ENCODE results near the gene RPH3AL.

Gene RPH3AL

GRCh38 chr17:269616-270514 lies 82.7 kb downstream of the RPH3AL start:
- H3K9ac ChIP-seq (ENCODE audit: low read depth, low read length, poor library complexity) = peak overlapping the region; percentile 60
- H3K36me3 ChIP-seq (replicated peaks in 1 of 2; ENCODE audit: control insufficient read depth in 2 of 2, insufficient read depth in 2 of 2, low read length in 2 of 2) = no peaks in the 10 kb centered on the region
- H2BK5ac ChIP-seq (ENCODE audit: low read length) = peak overlapping the region; percentile 29
- H3K23ac ChIP-seq (ENCODE audit: low read depth, low read length, poor library complexity) = peak overlapping the region; percentile 43
- H2BK120ac ChIP-seq (ENCODE audit: low read depth, low read length) = no peak overlapping the region
- peaks cover 5 to 10% of the 10 kb centered on the region in 2 donors for H3K4me1 ChIP-seq (ENCODE audit: control insufficient read depth in 2 of 2, insufficient read depth in 1 of 2, low read depth in 1 of 2, low read length in 2 of 2)
- H4K91ac ChIP-seq (ENCODE audit: low read depth, low read length, poor library complexity) = peak overlapping the region; percentile 53
- H3K4ac ChIP-seq (ENCODE audit: low read length) = peak overlapping the region; percentile 66
- H3K14ac ChIP-seq (ENCODE audit: low read length) = peak overlapping the region; percentile 94
- H3K4me3 ChIP-seq (ENCODE audit: low read length in 2 of 2) = no peak overlapping the region
- peak overlapping the region; percentile 84 for H2BK12ac ChIP-seq (ENCODE audit: low read length)
- H3K18ac ChIP-seq (ENCODE audit: low read length) = peak overlapping the region; percentile 38
- WGBS, 2 donors (ENCODE audit: extremely low coverage in 2 of 2, insufficient read length in 2 of 2, insufficient replicate concordance in 1 of 2) = no CpG with 5 or more reads among the region's 27 CpGs
- H2AFZ ChIP-seq (ENCODE audit: low read length) = no peak overlapping the region
- peaks cover 3% of the 10 kb centered on the region for H3K79me1 ChIP-seq (ENCODE audit: low read depth, low read length)
- no peaks in the 10 kb centered on the region for H3K9me3 ChIP-seq (replicated peaks in 1 of 2; ENCODE audit: control insufficient read depth in 2 of 2, insufficient read depth in 1 of 2, low read depth in 1 of 2, low read length in 2 of 2)
- no peak overlapping the region for H3K4me2 ChIP-seq (ENCODE audit: insufficient read depth, low read length, poor library complexity, severe bottlenecking)
- no peak overlapping the region for H4K8ac ChIP-seq (ENCODE audit: low read depth, low read length)
- peaks cover 0 to 3% (median 0%) of the 10 kb centered on the region in 3 experiments for H3K27me3 ChIP-seq (ENCODE audit: control insufficient read depth in 3 of 3, insufficient read depth in 3 of 3, low read depth in 1 of 3, low read length in 3 of 3)
- DNase-seq (ENCODE audit: low spot score) = no peak
- peak overlapping the region; percentile 89 for H2BK15ac ChIP-seq (ENCODE audit: low read length)
- peak overlapping the region; percentile 97 for H2AK5ac ChIP-seq (ENCODE audit: low read depth, low read length)
- H3K27ac ChIP-seq (replicated peaks; ENCODE audit: low read length) = no peak overlapping the region

GRCh38 chr17:266701-267667 lies 85.6 kb downstream of the RPH3AL start:
- no CpG with 5 or more reads among the region's 31 CpGs for WGBS, 2 donors (ENCODE audit: extremely low coverage in 2 of 2, insufficient read length in 2 of 2, insufficient replicate concordance in 1 of 2)
- peak; percentile 53 for DNase-seq (ENCODE audit: low spot score)
- H3K4me2 ChIP-seq (ENCODE audit: insufficient read depth, low read length, poor library complexity, severe bottlenecking) = no peak overlapping the region
- H2AK5ac ChIP-seq (ENCODE audit: low read depth, low read length) = no peak overlapping the region
- H3K18ac ChIP-seq (ENCODE audit: low read length) = peak overlapping the region; percentile 88
- peak overlapping the region; percentile 55 for H2BK5ac ChIP-seq (ENCODE audit: low read length)
- H2BK120ac ChIP-seq (ENCODE audit: low read depth, low read length) = no peak overlapping the region
- no peak overlapping the region for H2BK15ac ChIP-seq (ENCODE audit: low read length)
- H4K8ac ChIP-seq (ENCODE audit: low read depth, low read length) = no peak overlapping the region
- H2BK12ac ChIP-seq (ENCODE audit: low read length) = peak overlapping the region; percentile 43
- H2AFZ ChIP-seq (ENCODE audit: low read length) = peak overlapping the region; percentile 60
- no peak overlapping the region for H3K4me3 ChIP-seq (ENCODE audit: low read length in 2 of 2)
- peaks cover 3% of the 10 kb centered on the region for H3K79me1 ChIP-seq (ENCODE audit: low read depth, low read length)
- H3K4ac ChIP-seq (ENCODE audit: low read length) = peak overlapping the region; percentile 97
- H4K91ac ChIP-seq (ENCODE audit: low read depth, low read length, poor library complexity) = no peak overlapping the region
- no peak overlapping the region for H3K14ac ChIP-seq (ENCODE audit: low read length)
- H3K4me1 ChIP-seq (ENCODE audit: control insufficient read depth in 2 of 2, insufficient read depth in 1 of 2, low read depth in 1 of 2, low read length in 2 of 2) = peaks cover 5 to 10% of the 10 kb centered on the region in 2 donors
- peaks cover 3 to 16% of the 10 kb centered on the region in 2 donors for H3K9me3 ChIP-seq (replicated peaks in 1 of 2; ENCODE audit: control insufficient read depth in 2 of 2, insufficient read depth in 1 of 2, low read depth in 1 of 2, low read length in 2 of 2)
- no peak overlapping the region for H3K23ac ChIP-seq (ENCODE audit: low read depth, low read length, poor library complexity)
- peaks cover 0 to 3% (median 0%) of the 10 kb centered on the region in 3 experiments for H3K27me3 ChIP-seq (ENCODE audit: control insufficient read depth in 3 of 3, insufficient read depth in 3 of 3, low read depth in 1 of 3, low read length in 3 of 3)
- H3K36me3 ChIP-seq (replicated peaks in 1 of 2; ENCODE audit: control insufficient read depth in 2 of 2, insufficient read depth in 2 of 2, low read length in 2 of 2) = no peaks in the 10 kb centered on the region
- H3K9ac ChIP-seq (ENCODE audit: low read depth, low read length, poor library complexity) = no peak overlapping the region
- peak overlapping the region; percentile 39 for H3K27ac ChIP-seq (replicated peaks; ENCODE audit: low read length)

GRCh38 chr17:266219-266618 lies 86.4 kb downstream of the RPH3AL start:
- Histone ChIP-seq H4K91ac (ENCODE audit: low read depth, low read length, poor library complexity) (no peak overlapping the region), H3K4me2 (ENCODE audit: insufficient read depth, low read length, poor library complexity, severe bottlenecking) (no peak overlapping the region), H3K9me3 (replicated peaks in 1 of 2; ENCODE audit: control insufficient read depth in 2 of 2, insufficient read depth in 1 of 2, low read depth in 1 of 2, low read length in 2 of 2) (peaks cover 4 to 18% of the 10 kb centered on the region in 2 donors), H3K4me3 (ENCODE audit: low read length in 2 of 2) (no peak overlapping the region), H2BK5ac (ENCODE audit: low read length) (peak overlapping the region; percentile 32), H3K4ac (ENCODE audit: low read length) (no peak overlapping the region), H3K14ac (ENCODE audit: low read length) (peak overlapping the region; percentile 78), H2AK5ac (ENCODE audit: low read depth, low read length) (peak overlapping the region; percentile 31), H2BK15ac (ENCODE audit: low read length) (peak overlapping the region; percentile 20), H2BK12ac (ENCODE audit: low read length) (no peak overlapping the region), H2BK120ac (ENCODE audit: low read depth, low read length) (no peak overlapping the region), H3K9ac (ENCODE audit: low read depth, low read length, poor library complexity) (no peak overlapping the region), H3K27me3 (ENCODE audit: control insufficient read depth in 3 of 3, insufficient read depth in 3 of 3, low read depth in 1 of 3, low read length in 3 of 3) (peaks cover 0 to 3% (median 0%) of the 10 kb centered on the region in 3 experiments), H4K8ac (ENCODE audit: low read depth, low read length) (no peak overlapping the region), H3K4me1 (ENCODE audit: control insufficient read depth in 2 of 2, insufficient read depth in 1 of 2, low read depth in 1 of 2, low read length in 2 of 2) (peaks cover 5 to 10% of the 10 kb centered on the region in 2 donors), H2AFZ (ENCODE audit: low read length) (no peak overlapping the region), H3K27ac (replicated peaks; ENCODE audit: low read length) (no peak overlapping the region), H3K18ac (ENCODE audit: low read length) (no peak overlapping the region), H3K23ac (ENCODE audit: low read depth, low read length, poor library complexity) (no peak overlapping the region), H3K79me1 (ENCODE audit: low read depth, low read length) (peaks cover 3% of the 10 kb centered on the region), H3K36me3 (replicated peaks in 1 of 2; ENCODE audit: control insufficient read depth in 2 of 2, insufficient read depth in 2 of 2, low read length in 2 of 2) (no peaks in the 10 kb centered on the region)
- no peak for DNase-seq (ENCODE audit: low spot score)
- no CpG with 5 or more reads among the region's 6 CpGs for WGBS, 2 donors (ENCODE audit: extremely low coverage in 2 of 2, insufficient read length in 2 of 2, insufficient replicate concordance in 1 of 2)
